Choroid plexus epithelial cell (primary cell): ENCODE results near the gene CEACAM7.

Experiments used
- DNase-seq: peaks from one replicate; pipeline ENCODE4 v3.0.0-alpha.2; 2010; ENCODE audit warnings: low read depth
- H3K4me3 ChIP-seq: 2 replicates; pipeline ENCODE4 v1.5.1; 2011; ENCODE audit warnings: low read depth, mild to moderate bottlenecking, control low read depth, low read length, moderate library complexity
- TF ChIP-seq, protein P1 (sequence below): conservative IDR thresholded peaks from 2 replicates; pipeline ENCODE4 v1.5.1; 2011; ENCODE audit warnings: low read depth, mild to moderate bottlenecking, control low read depth, inconsistent platforms, low read length, moderate library complexity

CEACAM7 gene

DNA sequence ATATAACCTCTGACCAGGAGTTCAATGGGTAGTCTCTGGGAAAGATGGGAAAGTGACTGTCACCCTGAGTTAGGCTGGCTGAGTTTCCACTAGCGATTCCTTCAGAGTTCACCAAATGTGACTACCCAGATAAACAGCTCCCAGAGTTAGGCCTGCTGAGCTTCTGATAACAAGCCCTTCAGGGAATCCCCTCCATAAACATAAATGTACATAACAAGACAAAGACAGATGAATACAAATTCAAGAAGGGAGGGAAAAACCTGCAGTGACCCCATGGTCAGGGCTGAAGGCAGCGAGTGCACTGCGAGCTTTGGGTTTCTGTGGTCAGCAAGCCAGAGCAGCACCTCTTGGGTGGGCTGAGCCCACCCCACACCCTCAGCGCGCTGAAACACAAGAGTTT is 35.8 kb downstream of the CEACAM7 start:
- DNase-seq: no peak
- TF ChIP-seq, protein P1, sequence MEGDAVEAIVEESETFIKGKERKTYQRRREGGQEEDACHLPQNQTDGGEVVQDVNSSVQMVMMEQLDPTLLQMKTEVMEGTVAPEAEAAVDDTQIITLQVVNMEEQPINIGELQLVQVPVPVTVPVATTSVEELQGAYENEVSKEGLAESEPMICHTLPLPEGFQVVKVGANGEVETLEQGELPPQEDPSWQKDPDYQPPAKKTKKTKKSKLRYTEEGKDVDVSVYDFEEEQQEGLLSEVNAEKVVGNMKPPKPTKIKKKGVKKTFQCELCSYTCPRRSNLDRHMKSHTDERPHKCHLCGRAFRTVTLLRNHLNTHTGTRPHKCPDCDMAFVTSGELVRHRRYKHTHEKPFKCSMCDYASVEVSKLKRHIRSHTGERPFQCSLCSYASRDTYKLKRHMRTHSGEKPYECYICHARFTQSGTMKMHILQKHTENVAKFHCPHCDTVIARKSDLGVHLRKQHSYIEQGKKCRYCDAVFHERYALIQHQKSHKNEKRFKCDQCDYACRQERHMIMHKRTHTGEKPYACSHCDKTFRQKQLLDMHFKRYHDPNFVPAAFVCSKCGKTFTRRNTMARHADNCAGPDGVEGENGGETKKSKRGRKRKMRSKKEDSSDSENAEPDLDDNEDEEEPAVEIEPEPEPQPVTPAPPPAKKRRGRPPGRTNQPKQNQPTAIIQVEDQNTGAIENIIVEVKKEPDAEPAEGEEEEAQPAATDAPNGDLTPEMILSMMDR: no peak
- no peak overlapping the region for H3K4me3 ChIP-seq

DNA sequence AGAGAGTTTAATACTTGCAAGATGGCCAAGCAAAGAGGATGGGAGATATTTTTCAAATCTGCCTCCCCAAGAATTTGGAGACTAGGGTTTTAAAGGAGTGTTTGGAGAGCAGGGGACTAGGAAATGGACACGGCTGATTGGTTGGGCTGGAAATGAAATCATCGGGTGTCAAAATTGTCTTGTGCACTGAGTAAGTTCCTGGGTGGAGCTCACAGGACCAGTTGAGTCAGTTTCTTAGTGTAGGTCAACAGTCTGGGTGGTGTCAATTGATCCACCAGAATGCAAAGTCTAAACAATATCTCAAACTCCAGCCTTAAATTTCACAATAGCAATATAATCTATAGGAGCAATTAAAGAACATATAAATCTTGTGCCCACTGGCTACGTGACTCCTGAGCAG is 38.2 kb downstream of the CEACAM7 start:
- H3K4me3 ChIP-seq: no peak overlapping the region
- no peak for DNase-seq
- TF ChIP-seq, protein P1: no peak

GRCh38 chr19:41646589-41647204 is 41.4 kb downstream of the CEACAM7 start:
- no peak overlapping the region for H3K4me3 ChIP-seq
- DNase-seq: peak; percentile 30
- TF ChIP-seq, protein P1: peak; percentile 49

GRCh38 chr19:41641879-41642485 is 46.1 kb downstream of the CEACAM7 start:
- TF ChIP-seq, protein P1: peak; percentile 89
- no peak overlapping the region for H3K4me3 ChIP-seq
- DNase-seq: peak; percentile 64

DNA sequence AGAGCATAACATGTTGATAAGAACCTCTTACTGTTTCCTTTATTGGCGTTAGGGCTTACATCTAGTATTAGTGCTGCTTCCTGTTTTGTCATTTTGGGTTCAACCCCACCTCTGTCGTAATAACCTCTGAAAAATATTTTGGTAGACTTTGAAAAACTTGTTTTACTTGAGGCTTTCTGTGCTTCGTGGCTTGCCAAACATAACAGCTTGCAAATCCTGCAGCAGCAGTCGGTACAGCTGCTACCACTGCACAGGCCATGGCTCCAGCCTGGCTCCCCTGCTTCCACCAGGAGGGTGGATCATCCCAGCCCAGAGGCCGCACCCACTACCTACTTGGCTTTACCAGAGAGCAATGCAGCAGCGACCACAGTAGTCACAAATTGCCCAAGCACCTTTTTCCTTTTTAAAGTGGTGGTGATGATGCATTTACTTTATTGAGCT is 49.4 kb downstream of the CEACAM7 start:
- TF ChIP-seq, protein P1: no peak
- no peak for DNase-seq
- H3K4me3 ChIP-seq: no peak overlapping the region

- no peak overlapping the region for H3K4me3 ChIP-seq
- TF ChIP-seq, protein P1: no peak
- no peak for DNase-seq
Measured at GRCh38 chr19:41637484-41637883, 50.6 kb downstream of the CEACAM7 start.
